H1 (cell line): ENCODE data around the gene SOX4.

Experiments used
- CHD1 ChIP-seq: IDR thresholded peaks from 2 replicates; pipeline ENCODE4 v1.6.1; 2012; ENCODE audit warnings: low read depth, low read length, improper control_type of control experiment
- POLR2A ChIP-seq, 2 experiments: IDR thresholded peaks; 1 replicate in 1 of 2; 2 replicates in 1 of 2; pipeline ENCODE4 v1.6.1; 2011; ENCODE audit warnings: low read depth in 2 of 2, low read length in 2 of 2, mild to moderate bottlenecking in 2 of 2; ENCODE audit errors: control extremely low read depth in 1 of 2
- TAF1 ChIP-seq: IDR thresholded peaks from 2 replicates; pipeline ENCODE4 v1.6.1; 2011; ENCODE audit warnings: mild to moderate bottlenecking, low read depth, low read length
- TBP ChIP-seq: IDR thresholded peaks from 2 replicates; pipeline ENCODE4 v1.6.1; 2011; ENCODE audit warnings: low read depth, low read length, improper control_type of control experiment
- TF ChIP-seq, protein P1 (sequence below), 3 experiments: IDR thresholded peaks; 1 replicate in 2 of 3; 2 replicates in 1 of 3; pipeline versions ENCODE4 v1.5.1 to v1.6.1; 2011; ENCODE audit warnings: low read length in 3 of 3, mild to moderate bottlenecking in 3 of 3, inconsistent platforms in 2 of 3, low read depth in 1 of 3, moderate library complexity in 1 of 3; ENCODE audit not compliant: insufficient read depth in 1 of 3; ENCODE audit errors: control extremely low read depth in 1 of 3

GRCh38 chr6:21610341-21610740, 16.8 kb downstream of the SOX4 start:
- TF ChIP-seq TBP: no peak
- TF ChIP-seq CHD1: no peak
- TF ChIP-seq, protein P1, sequence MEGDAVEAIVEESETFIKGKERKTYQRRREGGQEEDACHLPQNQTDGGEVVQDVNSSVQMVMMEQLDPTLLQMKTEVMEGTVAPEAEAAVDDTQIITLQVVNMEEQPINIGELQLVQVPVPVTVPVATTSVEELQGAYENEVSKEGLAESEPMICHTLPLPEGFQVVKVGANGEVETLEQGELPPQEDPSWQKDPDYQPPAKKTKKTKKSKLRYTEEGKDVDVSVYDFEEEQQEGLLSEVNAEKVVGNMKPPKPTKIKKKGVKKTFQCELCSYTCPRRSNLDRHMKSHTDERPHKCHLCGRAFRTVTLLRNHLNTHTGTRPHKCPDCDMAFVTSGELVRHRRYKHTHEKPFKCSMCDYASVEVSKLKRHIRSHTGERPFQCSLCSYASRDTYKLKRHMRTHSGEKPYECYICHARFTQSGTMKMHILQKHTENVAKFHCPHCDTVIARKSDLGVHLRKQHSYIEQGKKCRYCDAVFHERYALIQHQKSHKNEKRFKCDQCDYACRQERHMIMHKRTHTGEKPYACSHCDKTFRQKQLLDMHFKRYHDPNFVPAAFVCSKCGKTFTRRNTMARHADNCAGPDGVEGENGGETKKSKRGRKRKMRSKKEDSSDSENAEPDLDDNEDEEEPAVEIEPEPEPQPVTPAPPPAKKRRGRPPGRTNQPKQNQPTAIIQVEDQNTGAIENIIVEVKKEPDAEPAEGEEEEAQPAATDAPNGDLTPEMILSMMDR (IDR thresholded peaks at IDR 0.05; ENCODE audit: control extremely low read depth in 1 of 3, insufficient read depth in 1 of 3, low read depth in 1 of 3, low read length in 3 of 3): no peak
- TF ChIP-seq TAF1: no peak
- no peak for TF ChIP-seq POLR2A (IDR thresholded peaks at IDR 0.05; ENCODE audit: control extremely low read depth in 1 of 2, low read depth in 2 of 2, low read length in 2 of 2)
